ENCODE measurements around the gene SESN2. TPM values are rescaled to one million over a fixed set of nuclear protein-coding genes. Genes with fewer than 3 reads are reported as not detected.

The SESN2 gene
- total and polyA plus RNA-seq, 2 experiments from 2014 or later: 34.3 to 57.8 TPM

DNA sequence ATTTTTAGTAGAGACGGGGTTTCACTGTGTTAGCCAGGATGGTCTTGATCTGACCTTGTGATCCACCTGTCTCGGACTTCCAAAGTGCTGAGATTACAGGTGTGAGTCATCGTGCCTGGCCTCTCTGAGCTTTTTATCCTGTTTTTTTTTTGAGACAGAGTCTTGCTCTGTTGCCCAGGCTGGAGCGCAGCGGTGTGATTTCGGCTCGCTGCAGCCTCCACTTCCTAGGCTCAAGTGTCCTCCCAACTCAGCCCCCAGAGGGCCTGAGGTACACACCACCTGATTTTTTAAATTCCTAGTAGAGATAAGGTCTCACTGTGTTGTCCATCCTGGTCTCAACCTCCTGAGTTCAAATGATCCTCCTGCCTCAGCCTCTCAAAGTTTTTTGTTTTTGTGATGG is 20.4 kb downstream of the SESN2 start:
- Histone ChIP-seq H3K27me3 (replicated peaks; ENCODE audit: insufficient read depth) (no peaks in the 10 kb centered on the region), H3K79me2 (ENCODE audit: insufficient read depth) (peaks cover 65% of the 10 kb centered on the region), H3K36me3 (ENCODE audit: low read depth) (peaks cover 90% of the 10 kb centered on the region), H4K20me1 (ENCODE audit: insufficient read depth) (peaks cover 5% of the 10 kb centered on the region; the same call in 1 of the 2 replicates), H3K4me1 (ENCODE audit: insufficient read depth) (no peaks in the 10 kb centered on the region), H3K9ac (no peak overlapping the region), H2AFZ (no peak overlapping the region), H3K4me3 (no peak overlapping the region), H3K27ac (no peak overlapping the region), H3F3A (ENCODE audit: insufficient read depth) (peaks cover 72% of the 10 kb centered on the region), H3K9me2 (ENCODE audit: insufficient read depth) (no peaks in the 10 kb centered on the region), H3K9me3 (ENCODE audit: low read depth) (no peaks in the 10 kb centered on the region), H3K4me2 (ENCODE audit: unreplicated experiment) (no peak overlapping the region)
- no peak for DNase-seq
- 97 to 98% methylated on average over 7 of the region's 7 CpGs for WGBS, 2 experiments (ENCODE audit: low coverage in 1 of 2, low lambda C conversion rate in 2 of 2, missing lambda C conversion rate in 2 of 2)
- TF ChIP-seq EZH2phosphoT487 (IDR thresholded peaks at IDR 0.05; ENCODE audit: insufficient read depth, low read depth): no peak
- TF ChIP-seq EZH2 (IDR thresholded peaks at IDR 0.05; ENCODE audit: insufficient read depth, poor library complexity, severe bottlenecking): no peak
- in situ Hi-C loops (cut with MboI): no loop called here

DNA sequence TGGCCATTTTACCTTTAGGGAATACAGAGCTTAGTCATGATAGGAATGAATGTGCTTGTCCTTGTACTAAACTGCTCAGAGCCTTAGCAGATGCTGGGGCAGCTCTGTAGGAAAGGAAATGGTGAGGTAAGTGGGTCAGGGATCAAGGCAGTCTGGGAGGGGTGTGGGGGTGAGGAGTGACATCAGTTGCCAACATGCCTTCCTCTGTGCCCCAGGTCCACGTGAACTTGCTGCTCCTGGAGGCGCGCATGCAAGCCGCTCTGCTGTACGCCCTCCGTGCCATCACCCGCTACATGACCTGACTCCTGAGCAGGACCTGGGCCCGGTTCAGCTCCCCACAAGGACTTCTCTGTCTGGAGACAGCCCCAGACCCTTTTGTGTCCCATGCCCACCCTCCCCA is 21.2 kb downstream of the SESN2 start:
- Histone ChIP-seq H2AFZ (no peak overlapping the region), H3K9me2 (ENCODE audit: insufficient read depth) (no peaks in the 10 kb centered on the region), H4K20me1 (ENCODE audit: insufficient read depth) (peaks cover 5% of the 10 kb centered on the region; the same call in 1 of the 2 replicates), H3K9ac (no peak overlapping the region), H3K4me3 (no peak overlapping the region), H3K4me2 (ENCODE audit: unreplicated experiment) (no peak overlapping the region), H3K4me1 (ENCODE audit: insufficient read depth) (no peaks in the 10 kb centered on the region), H3K79me2 (ENCODE audit: insufficient read depth) (peaks cover 57% of the 10 kb centered on the region), H3K36me3 (ENCODE audit: low read depth) (peaks cover 82% of the 10 kb centered on the region), H3F3A (ENCODE audit: insufficient read depth) (peaks cover 71% of the 10 kb centered on the region), H3K27me3 (replicated peaks; ENCODE audit: insufficient read depth) (no peaks in the 10 kb centered on the region), H3K9me3 (ENCODE audit: low read depth) (no peaks in the 10 kb centered on the region), H3K27ac (no peak overlapping the region)
- DNase-seq: no peak
- TF ChIP-seq EZH2 (IDR thresholded peaks at IDR 0.05; ENCODE audit: insufficient read depth, poor library complexity, severe bottlenecking): no peak
- no peak for TF ChIP-seq EZH2phosphoT487 (IDR thresholded peaks at IDR 0.05; ENCODE audit: insufficient read depth, low read depth)
- WGBS, 2 experiments (ENCODE audit: low coverage in 1 of 2, low lambda C conversion rate in 2 of 2, missing lambda C conversion rate in 2 of 2): 97 to 99% methylated on average over 8 of the region's 8 CpGs
- in situ Hi-C loops (cut with MboI): no loop called here

DNA sequence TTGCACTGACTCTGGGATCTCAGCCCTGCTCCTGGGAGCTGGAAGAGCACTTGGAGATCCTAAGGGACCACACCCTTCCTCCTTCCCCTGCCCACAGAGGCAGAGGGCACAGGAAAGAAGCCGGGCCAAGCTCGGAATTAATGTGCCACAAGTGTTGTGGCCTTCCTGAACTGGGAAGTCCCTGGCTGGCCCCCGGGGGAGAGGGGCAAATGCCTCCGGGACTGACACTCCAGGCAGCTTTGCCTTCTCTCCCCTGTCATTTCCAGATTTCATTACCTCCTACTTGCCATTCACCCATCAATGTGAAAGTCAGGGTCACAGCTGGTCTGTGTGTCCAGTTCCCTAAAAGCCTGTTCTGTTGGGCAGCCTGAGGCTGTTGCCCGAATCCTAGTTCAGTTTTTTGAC is 21.7 kb downstream of the SESN2 start:
- Histone ChIP-seq H3K4me2 (ENCODE audit: unreplicated experiment) (no peak overlapping the region), H3F3A (ENCODE audit: insufficient read depth) (peaks cover 76% of the 10 kb centered on the region), H4K20me1 (ENCODE audit: insufficient read depth) (peaks cover 5% of the 10 kb centered on the region; the same call in 1 of the 2 replicates), H2AFZ (no peak overlapping the region), H3K36me3 (ENCODE audit: low read depth) (peaks cover 79% of the 10 kb centered on the region), H3K4me3 (no peak overlapping the region), H3K9me2 (ENCODE audit: insufficient read depth) (no peaks in the 10 kb centered on the region), H3K9ac (no peak overlapping the region), H3K79me2 (ENCODE audit: insufficient read depth) (peaks cover 52% of the 10 kb centered on the region), H3K4me1 (ENCODE audit: insufficient read depth) (no peaks in the 10 kb centered on the region), H3K9me3 (ENCODE audit: low read depth) (no peaks in the 10 kb centered on the region), H3K27ac (no peak overlapping the region), H3K27me3 (replicated peaks; ENCODE audit: insufficient read depth) (no peaks in the 10 kb centered on the region)
- 64 to 73% methylated on average over 5 of the region's 5 CpGs for whole genome bisulfite sequencing, 2 experiments (ENCODE audit: low coverage in 1 of 2, low lambda C conversion rate in 2 of 2, missing lambda C conversion rate in 2 of 2)
- DNase-seq: no peak
- TF ChIP-seq EZH2phosphoT487 (IDR thresholded peaks at IDR 0.05; ENCODE audit: insufficient read depth, low read depth): no peak
- TF ChIP-seq EZH2 (IDR thresholded peaks at IDR 0.05; ENCODE audit: insufficient read depth, poor library complexity, severe bottlenecking): no peak
- in situ Hi-C loops (cut with MboI): no loop called here

DNA sequence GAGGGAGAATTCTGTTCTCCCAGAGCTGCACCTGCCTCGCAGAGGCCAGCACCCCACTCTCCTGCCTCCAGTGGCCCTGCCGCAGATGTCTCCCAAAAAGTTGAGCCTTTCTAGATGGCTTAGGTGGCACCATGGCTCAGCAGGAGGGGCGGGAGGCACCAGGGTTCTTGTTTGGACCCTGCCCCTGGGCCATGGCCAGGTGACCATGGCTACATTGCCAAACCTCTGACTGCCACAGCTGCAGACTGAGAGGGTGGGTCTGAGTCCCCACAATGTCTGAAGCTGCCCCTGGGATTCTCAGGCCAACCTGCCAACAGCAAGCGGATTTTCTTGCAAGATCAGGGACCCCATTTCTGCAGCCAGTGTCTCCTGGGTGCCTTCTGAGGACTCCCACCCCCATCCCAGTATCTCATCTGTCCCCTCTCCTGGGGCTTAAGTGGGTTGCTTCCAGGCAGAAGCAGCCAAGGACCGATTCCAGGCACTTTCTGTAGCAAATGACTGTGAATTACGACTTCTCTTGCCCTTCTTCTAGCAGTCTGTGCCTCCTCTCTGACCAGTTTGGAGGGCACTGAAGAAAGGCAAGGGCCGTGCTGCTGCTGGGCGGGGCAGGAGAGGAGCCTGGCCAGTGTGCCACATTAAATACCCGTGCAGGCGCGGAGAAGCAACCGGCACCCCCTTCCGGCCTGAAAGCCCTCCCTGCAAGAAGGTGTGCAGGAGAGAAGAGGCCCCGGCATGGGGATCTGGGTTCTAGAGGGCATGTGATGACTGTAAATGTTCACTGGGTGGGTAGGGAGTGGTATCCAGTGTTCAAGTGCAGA is 22.5 kb downstream of the SESN2 start:
- no peak for DNase-seq
- peaks cover 75% of the 10 kb centered on the region for H3K36me3 ChIP-seq (ENCODE audit: low read depth)

More for the DNA sequence above, 22.5 kb downstream of the SESN2 start:
- Histone ChIP-seq H3K4me2 (ENCODE audit: unreplicated experiment) (no peak overlapping the region), H3K4me3 (no peak overlapping the region), H3K9ac (no peak overlapping the region), H3K79me2 (ENCODE audit: insufficient read depth) (peaks cover 48% of the 10 kb centered on the region), H3K27me3 (replicated peaks; ENCODE audit: insufficient read depth) (no peaks in the 10 kb centered on the region), H3F3A (ENCODE audit: insufficient read depth) (peaks cover 82% of the 10 kb centered on the region), H3K4me1 (ENCODE audit: insufficient read depth) (no peaks in the 10 kb centered on the region), H2AFZ (no peak overlapping the region), H3K9me3 (ENCODE audit: low read depth) (no peaks in the 10 kb centered on the region), H3K9me2 (ENCODE audit: insufficient read depth) (no peaks in the 10 kb centered on the region), H4K20me1 (ENCODE audit: insufficient read depth) (peaks cover 5% of the 10 kb centered on the region; the same call in 1 of the 2 replicates), H3K27ac (no peak overlapping the region)
- 80% methylated on average over 14 of the region's 14 CpGs for WGBS, 2 experiments (ENCODE audit: low coverage in 1 of 2, low lambda C conversion rate in 2 of 2, missing lambda C conversion rate in 2 of 2)
- in situ Hi-C loops (cut with MboI): no loop called here
- TF ChIP-seq EZH2 (IDR thresholded peaks at IDR 0.05; ENCODE audit: insufficient read depth, poor library complexity, severe bottlenecking) (no peak), EZH2phosphoT487 (IDR thresholded peaks at IDR 0.05; ENCODE audit: insufficient read depth, low read depth) (no peak)
